ENCODE results near the gene PEX14. TPM values are rescaled to one million over a fixed set of nuclear protein-coding genes. Genes with fewer than 3 reads are reported as not detected.

Gene PEX14
- total RNA-seq, 1 experiment from 2014 or later: 17.7 TPM

DNA sequence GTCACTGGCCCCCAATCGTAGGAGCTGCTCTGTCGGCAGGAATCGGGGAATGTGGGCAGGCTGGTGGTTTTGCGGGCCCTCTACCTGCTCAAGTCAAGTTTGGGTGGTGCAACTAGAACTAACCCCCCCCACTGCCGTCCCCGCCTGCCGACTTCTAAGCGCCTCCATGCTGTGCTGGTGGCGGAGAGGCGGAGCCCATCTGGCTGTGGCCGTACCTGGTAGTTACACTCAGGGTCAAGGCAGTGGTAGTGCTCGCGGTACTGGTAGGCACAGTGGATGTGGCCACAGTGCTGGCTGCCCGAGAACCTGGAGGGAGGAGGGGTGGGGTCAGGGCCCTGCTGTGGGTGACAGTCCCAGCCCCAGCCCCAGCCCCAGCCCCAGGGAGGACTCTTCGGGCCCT is 181.7 kb downstream of the PEX14 start:
- intact Hi-C loops (cut with micrococcal nuclease; ENCODE audit: unreplicated experiment): no loop called here
- H3K36me3 Mint-ChIP-seq (ENCODE audit: insufficient read depth, unreplicated experiment): no peaks in the 10 kb centered on the region
- TF ChIP-seq, protein P1, sequence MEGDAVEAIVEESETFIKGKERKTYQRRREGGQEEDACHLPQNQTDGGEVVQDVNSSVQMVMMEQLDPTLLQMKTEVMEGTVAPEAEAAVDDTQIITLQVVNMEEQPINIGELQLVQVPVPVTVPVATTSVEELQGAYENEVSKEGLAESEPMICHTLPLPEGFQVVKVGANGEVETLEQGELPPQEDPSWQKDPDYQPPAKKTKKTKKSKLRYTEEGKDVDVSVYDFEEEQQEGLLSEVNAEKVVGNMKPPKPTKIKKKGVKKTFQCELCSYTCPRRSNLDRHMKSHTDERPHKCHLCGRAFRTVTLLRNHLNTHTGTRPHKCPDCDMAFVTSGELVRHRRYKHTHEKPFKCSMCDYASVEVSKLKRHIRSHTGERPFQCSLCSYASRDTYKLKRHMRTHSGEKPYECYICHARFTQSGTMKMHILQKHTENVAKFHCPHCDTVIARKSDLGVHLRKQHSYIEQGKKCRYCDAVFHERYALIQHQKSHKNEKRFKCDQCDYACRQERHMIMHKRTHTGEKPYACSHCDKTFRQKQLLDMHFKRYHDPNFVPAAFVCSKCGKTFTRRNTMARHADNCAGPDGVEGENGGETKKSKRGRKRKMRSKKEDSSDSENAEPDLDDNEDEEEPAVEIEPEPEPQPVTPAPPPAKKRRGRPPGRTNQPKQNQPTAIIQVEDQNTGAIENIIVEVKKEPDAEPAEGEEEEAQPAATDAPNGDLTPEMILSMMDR (IDR thresholded peaks at IDR 0.05; ENCODE audit: unreplicated experiment): no peak

DNA sequence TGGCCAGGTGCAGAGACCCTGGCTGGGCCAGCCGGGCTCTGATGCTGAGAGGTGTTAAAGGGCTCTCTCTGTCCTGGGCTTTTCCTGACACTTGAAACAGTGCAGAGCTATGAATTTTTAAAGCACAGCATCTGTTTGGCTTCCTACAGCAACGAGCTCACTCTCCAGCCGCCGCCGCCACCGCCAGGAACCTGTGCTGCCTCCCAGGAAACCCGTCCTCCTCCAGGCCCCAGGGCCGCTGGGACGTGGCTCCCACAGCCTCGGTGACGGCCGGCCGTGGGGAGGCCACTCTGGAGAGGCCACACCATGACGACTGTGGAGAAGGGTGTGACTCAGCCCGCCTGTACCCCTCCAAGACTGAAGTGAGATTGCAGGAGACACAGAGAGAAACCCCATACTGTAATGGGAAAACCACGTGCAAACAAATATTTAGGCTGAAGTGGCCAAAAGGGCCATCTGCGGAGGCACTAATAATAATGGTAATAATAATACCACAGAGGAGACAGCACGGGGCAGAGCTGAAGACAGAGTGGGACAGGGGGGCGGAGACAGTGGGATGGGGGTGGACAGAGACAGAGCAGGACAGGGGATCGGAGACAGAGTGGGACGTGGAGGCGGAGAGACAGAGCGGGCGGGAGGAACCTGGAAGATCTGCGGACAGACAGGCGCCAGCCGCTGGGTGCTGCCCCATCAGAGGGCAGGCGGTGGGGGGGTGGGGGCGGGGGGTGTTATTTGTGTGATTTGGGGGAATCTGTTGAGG is 182.5 kb downstream of the PEX14 start:
- Mint-ChIP-seq H3K4me3 (ENCODE audit: low read depth, unreplicated experiment) (no peak overlapping the region), H3K36me3 (ENCODE audit: insufficient read depth, unreplicated experiment) (no peaks in the 10 kb centered on the region), H3K27ac (ENCODE audit: unreplicated experiment) (no peak overlapping the region), H3K9me3 (ENCODE audit: low read depth, unreplicated experiment) (no peaks in the 10 kb centered on the region), H3K4me1 (ENCODE audit: low read depth, unreplicated experiment) (no peaks in the 10 kb centered on the region), H3K27me3 (ENCODE audit: unreplicated experiment) (no peaks in the 10 kb centered on the region)
- intact Hi-C loops (cut with micrococcal nuclease; ENCODE audit: unreplicated experiment): no loop called here
- no TSS peak for BruUV-seq (replicated peaks)
- TF ChIP-seq, protein P1 (IDR thresholded peaks at IDR 0.05; ENCODE audit: unreplicated experiment): no peak
- no peak for DNase-seq
- CTCF ChIA-PET: no interaction called here

More for the DNA sequence above, 181.7 kb downstream of the PEX14 start:
- no peaks in the 10 kb centered on the region for H3K27me3 Mint-ChIP-seq (ENCODE audit: unreplicated experiment)
- H3K27ac Mint-ChIP-seq (ENCODE audit: unreplicated experiment): no peak overlapping the region
- no TSS peak for BruUV-seq (replicated peaks)
- H3K4me3 Mint-ChIP-seq (ENCODE audit: low read depth, unreplicated experiment): no peak overlapping the region
- no peaks in the 10 kb centered on the region for H3K4me1 Mint-ChIP-seq (ENCODE audit: low read depth, unreplicated experiment)
- CTCF ChIA-PET: no interaction called here
- H3K9me3 Mint-ChIP-seq (ENCODE audit: low read depth, unreplicated experiment): no peaks in the 10 kb centered on the region
- no peak for DNase-seq

DNA sequence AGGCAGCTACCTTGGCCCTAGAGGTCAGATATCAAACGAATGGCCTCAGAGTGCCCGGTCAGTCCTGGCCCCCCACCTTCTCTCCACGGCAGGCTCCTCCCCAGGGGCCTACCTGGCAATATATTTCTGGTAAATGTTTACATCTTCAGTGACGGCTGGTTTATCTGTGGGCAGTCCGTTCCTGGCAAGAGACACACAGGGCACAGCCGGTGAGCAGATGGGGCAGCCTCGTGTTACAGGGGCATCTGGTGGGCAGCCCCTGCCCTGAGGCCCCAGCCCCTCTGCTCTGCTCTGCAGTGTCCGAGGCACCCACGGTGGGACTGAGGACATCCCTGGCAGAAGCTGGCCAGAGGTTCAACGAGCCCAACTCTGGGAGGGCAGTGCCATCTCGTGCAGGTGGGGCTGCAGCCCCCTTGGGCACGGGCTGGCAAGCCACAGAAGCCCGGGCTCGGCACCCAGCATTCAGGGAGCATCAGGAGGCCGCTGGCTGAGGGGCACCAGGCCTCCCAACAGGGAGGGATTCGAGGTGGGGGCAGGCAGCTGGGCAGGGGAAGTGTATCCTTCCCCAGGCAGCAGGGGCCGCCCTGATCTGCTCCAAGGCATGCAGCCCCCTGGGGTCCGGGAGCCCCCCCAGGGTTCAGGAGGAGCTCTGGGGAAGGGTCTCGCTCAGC is 183.8 kb downstream of the PEX14 start:
- no peaks in the 10 kb centered on the region for H3K4me1 Mint-ChIP-seq (ENCODE audit: low read depth, unreplicated experiment)
- intact Hi-C loops (cut with micrococcal nuclease; ENCODE audit: unreplicated experiment): no loop called here
- no peak overlapping the region for H3K4me3 Mint-ChIP-seq (ENCODE audit: low read depth, unreplicated experiment)
- BruUV-seq (replicated peaks): no TSS peak
- H3K27me3 Mint-ChIP-seq (ENCODE audit: unreplicated experiment): no peaks in the 10 kb centered on the region
- H3K9me3 Mint-ChIP-seq (ENCODE audit: low read depth, unreplicated experiment): no peaks in the 10 kb centered on the region
- TF ChIP-seq, protein P1 (IDR thresholded peaks at IDR 0.05; ENCODE audit: unreplicated experiment): no peak
- no peaks in the 10 kb centered on the region for H3K36me3 Mint-ChIP-seq (ENCODE audit: insufficient read depth, unreplicated experiment)
- H3K27ac Mint-ChIP-seq (ENCODE audit: unreplicated experiment): no peak overlapping the region
- CTCF ChIA-PET: no interaction called here
- no peak for DNase-seq

DNA sequence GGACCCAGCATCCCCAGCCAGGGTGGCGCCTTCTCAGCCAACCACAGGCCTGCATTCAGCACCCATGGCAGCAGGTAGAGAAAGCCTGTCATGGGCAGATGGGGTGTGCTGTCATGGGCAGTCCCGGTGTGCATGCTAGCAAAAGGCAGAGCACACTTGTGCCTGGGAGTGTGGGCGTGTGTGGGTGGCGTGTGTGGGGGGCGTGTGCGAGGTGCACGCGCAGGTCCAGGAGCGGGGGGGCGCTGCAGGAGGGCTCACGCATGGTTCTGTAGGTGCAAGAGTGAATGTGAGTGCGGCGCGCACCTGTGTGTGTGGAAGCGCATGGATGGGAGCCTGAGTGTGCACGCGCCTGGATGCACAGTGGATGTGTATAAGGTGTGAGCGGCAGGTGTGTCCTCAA is 184.5 kb downstream of the PEX14 start:
- DNase-seq: no peak
- Mint-ChIP-seq H3K27ac (ENCODE audit: unreplicated experiment) (no peak overlapping the region), H3K4me1 (ENCODE audit: low read depth, unreplicated experiment) (no peaks in the 10 kb centered on the region), H3K27me3 (ENCODE audit: unreplicated experiment) (no peaks in the 10 kb centered on the region), H3K9me3 (ENCODE audit: low read depth, unreplicated experiment) (no peaks in the 10 kb centered on the region), H3K36me3 (ENCODE audit: insufficient read depth, unreplicated experiment) (no peaks in the 10 kb centered on the region), H3K4me3 (ENCODE audit: low read depth, unreplicated experiment) (no peak overlapping the region)
- TF ChIP-seq, protein P1 (IDR thresholded peaks at IDR 0.05; ENCODE audit: unreplicated experiment): no peak
- CTCF ChIA-PET: no interaction called here
- BruUV-seq (replicated peaks): no TSS peak
- intact Hi-C loops (cut with micrococcal nuclease; ENCODE audit: unreplicated experiment): no loop called here

Data from Calu3 (cell line).